Right lobe of liver (tissue), 6 donors: ENCODE results near the gene ADAMTSL5. TPM values are rescaled to one million over a fixed set of nuclear protein-coding genes. Genes with fewer than 3 reads are reported as not detected.

Experiments used
- ATAC-seq, 4 donors: fragments of 200-7000 bp; cut with Tn5 transposase; one replicate each; pipeline ENCODE4 v1.9.1; 2020; ENCODE audit warnings: mild to moderate bottlenecking in 4 of 4, moderate library complexity in 4 of 4
- DNase-seq, 3 donors: peaks; one replicate each; pipeline ENCODE4 v3.0.0-alpha.2; 2020
- H3K27ac ChIP-seq, 3 donors: fragments of 200-600 bp; one replicate each; pipeline ENCODE4 v1.8.0; 2022
- H3K27me3 ChIP-seq, 2 donors: fragments of 200-600 bp; one replicate each; pipeline ENCODE4 v1.8.0; 2022
- H3K36me3 ChIP-seq, 4 donors: fragments of 200-600 bp; sonication (generic) in 1 of 4; one replicate each; pipeline versions ENCODE4 v1.5.1 to v1.8.0; 2017 to 2022; ENCODE audit warnings: control low read depth in 1 of 4
- H3K4me1 ChIP-seq, 4 donors: fragments of 200-600 bp; sonication (generic) in 1 of 4; one replicate each; pipeline versions ENCODE4 v1.5.1 to v1.8.0; 2017 to 2022; ENCODE audit warnings: control low read depth in 1 of 4
- H3K4me3 ChIP-seq, 3 donors: fragments of 200-600 bp; one replicate each; pipeline ENCODE4 v1.8.0; 2022
- H3K9me3 ChIP-seq, 4 donors: fragments of 200-600 bp; sonication (generic) in 1 of 4; one replicate each; pipeline versions ENCODE4 v1.5.1 to v1.8.0; 2017 to 2022; ENCODE audit warnings: control low read depth in 1 of 4
- CTCF ChIP-seq, 4 donors: fragments of 200-600 bp in 3 of 4; fragments of 450-650 bp in 1 of 4; IDR thresholded peaks; one replicate each; pipeline versions ENCODE4 v1.5.1 to v1.8.0; 2016 to 2022; ENCODE audit warnings: antibody characterized with exemption in 4 of 4, mild to moderate bottlenecking in 2 of 4
- POLR2A ChIP-seq: fragments of 450-650 bp; IDR thresholded peaks from one replicate; pipeline ENCODE4 v1.6.1; 2017; ENCODE audit warnings: antibody characterized with exemption, mild to moderate bottlenecking
- whole genome bisulfite sequencing: methylation state at CpG from one replicate; pipeline ENCODE4 v1.1.6; 2018; ENCODE audit warnings: low coverage, low lambda C conversion rate; ENCODE audit not compliant: insufficient coverage; ENCODE audit errors: missing lambda C conversion rate; 5-methylcytosine and 5-hydroxymethylcytosine counted together
- intact Hi-C, 2 donors: fragments of 100-400 bp; cut with DNase I; formaldehyde crosslinking; loops; one replicate each; pipeline versions ENCODE4 v1.11.2 to v1.14.1; 2022
- long read RNA-seq: library from polyadenylated mRNA; unstranded; transcript quantifications from one replicate; pipeline ENCODE4 v2.0.0, GENCODE V29; 2019
- total RNA-seq, 6 experiments: library from RNA; depleted of rRNA in 2 of 6; stranded (reverse); fragments of >200 nt in 2 of 6; fragmentation: NEBNext Ultra II Directional in 3 of 6; extraction: Animal tissue kit (Norgen Biotek cat#: 25700) in 3 of 6; gene quantifications; one replicate each; pipeline versions ENCODE4 v1.1.0 to v1.2.4, GENCODE V29; 2016 to 2023
- donor health status: DM: no; HTN: yes; CAD: no.
- donor health status: DM: no; HTN: no; CAD: no.
- donor health status: DM: no; HTN: no; CAD: no.
- donor health status: DM: no; HTN: yes; CAD: no.
- donor health status: DM: no; HTN: yes; CAD: no.

The ADAMTSL5 gene, protein sequence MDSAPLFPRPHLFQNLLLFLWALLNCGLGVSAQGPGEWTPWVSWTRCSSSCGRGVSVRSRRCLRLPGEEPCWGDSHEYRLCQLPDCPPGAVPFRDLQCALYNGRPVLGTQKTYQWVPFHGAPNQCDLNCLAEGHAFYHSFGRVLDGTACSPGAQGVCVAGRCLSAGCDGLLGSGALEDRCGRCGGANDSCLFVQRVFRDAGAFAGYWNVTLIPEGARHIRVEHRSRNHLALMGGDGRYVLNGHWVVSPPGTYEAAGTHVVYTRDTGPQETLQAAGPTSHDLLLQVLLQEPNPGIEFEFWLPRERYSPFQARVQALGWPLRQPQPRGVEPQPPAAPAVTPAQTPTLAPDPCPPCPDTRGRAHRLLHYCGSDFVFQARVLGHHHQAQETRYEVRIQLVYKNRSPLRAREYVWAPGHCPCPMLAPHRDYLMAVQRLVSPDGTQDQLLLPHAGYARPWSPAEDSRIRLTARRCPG
- 1 to 10 TPM; 1.8 to 6.9 (median 4.5) TPM for total RNA-seq
- long read RNA-seq, result 0 reads

DNA sequence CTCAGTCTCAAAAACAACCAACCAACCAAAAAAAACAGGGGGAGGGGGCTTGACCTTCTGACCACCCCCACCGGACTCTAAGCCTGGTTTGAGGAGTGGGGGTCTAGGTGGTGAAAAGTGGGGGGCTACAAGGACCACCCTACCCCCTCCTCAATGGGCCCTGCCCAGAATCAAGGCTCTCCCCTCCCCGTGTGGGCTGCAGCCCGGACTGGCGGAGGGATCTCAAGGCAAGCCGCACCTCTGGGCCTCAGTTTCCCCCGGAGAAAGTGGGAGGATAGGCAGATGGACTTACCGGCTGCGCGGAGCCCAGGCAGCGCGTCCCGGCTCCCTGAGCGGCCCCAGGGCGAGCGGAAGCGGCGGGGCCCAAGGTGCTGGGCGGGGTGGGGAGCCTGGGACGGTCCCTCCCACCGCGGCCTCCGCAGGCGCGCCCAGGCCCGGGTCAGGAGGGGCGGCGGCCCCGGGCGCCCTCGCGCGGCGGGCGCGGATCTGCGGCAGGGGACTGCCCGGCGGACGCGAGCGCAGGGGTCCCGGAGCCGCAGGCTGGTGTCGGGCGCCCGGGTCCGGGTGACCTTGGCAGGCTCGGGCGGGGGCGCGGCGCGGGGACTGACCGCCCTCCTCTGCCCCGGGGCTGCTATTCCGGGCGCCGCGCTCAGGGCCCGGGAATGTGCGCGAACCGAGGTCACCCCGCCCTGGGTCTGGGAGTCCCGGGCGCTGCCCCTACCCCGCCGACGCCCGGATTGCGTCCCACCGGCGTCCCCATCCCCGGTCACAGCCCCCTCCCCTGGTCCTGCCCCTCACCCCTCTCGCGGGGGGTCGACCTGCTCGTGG is at the start of gene ADAMTSL5:
ADAMTSL5 (minus strand) TSS at position 349 of the 828 bp plus-strand sequence. CDS start 2,076 bp downstream, outside the sequence.
- H3K9me3 ChIP-seq, result no peaks in the 10 kb centered on the region
- peak within 1 kb of the TSS; percentile 38 to 57 (median 46) for H3K4me3 ChIP-seq
- 8% methylated on average over 12 of the region's 78 CpGs for WGBS
- H3K4me1 ChIP-seq, result peaks cover 0 to 7% (median 0%) of the 10 kb centered on the region in 4 donors
- H3K36me3 ChIP-seq, result no peaks in the 10 kb centered on the region
- ATAC-seq, result peak; percentile 46 to 71 (median 64)
- intact Hi-C loops, result loop anchor here (10.0 kb wide), 2 partner anchors 58 to 68 kb away; partner anchors contain the start of gene APC2 (in 1 of the 2)
- H3K27me3 ChIP-seq, result no peaks in the 10 kb centered on the region
- TF ChIP-seq CTCF (IDR thresholded peaks at IDR 0.05), result peak in 3 of 4 donors; percentile 4 to 32 (median 27)
- TF ChIP-seq POLR2A, result peak; percentile 63
- H3K27ac ChIP-seq, result no peak within 1 kb of the TSS
- DNase-seq, result peak in 2 of 3 donors; percentile 54 to 76

- TF ChIP-seq CTCF (IDR thresholded peaks at IDR 0.05), result no peak
- TF ChIP-seq POLR2A, result no peak
These were observed 48.5 kb upstream of the ADAMTSL5 start for GRCh38 chr19:1561236-1561842.

GRCh38 chr19:1560286-1560882 is 47.6 kb upstream of the ADAMTSL5 start:
- TF ChIP-seq CTCF (IDR thresholded peaks at IDR 0.05), result no peak
- no peak for TF ChIP-seq POLR2A

More at GRCh38 chr19:1561236-1561842, 48.5 kb upstream of the ADAMTSL5 start:
- DNase-seq (no peak), ATAC-seq (no peak)
- no peaks in the 10 kb centered on the region for H3K9me3 ChIP-seq
- no peak overlapping the region for H3K27ac ChIP-seq
- H3K4me1 ChIP-seq, result no peaks in the 10 kb centered on the region
- intact Hi-C loops, result no loop called here
- H3K36me3 ChIP-seq, result no peaks in the 10 kb centered on the region
- H3K4me3 ChIP-seq, result no peak overlapping the region
- no peaks in the 10 kb centered on the region for H3K27me3 ChIP-seq
- 88% methylated on average over 3 of the region's 17 CpGs for WGBS

GRCh38 chr19:1558552-1558951 is 45.7 kb upstream of the ADAMTSL5 start:
- ATAC-seq (no peak), DNase-seq (no peak)
- no peak overlapping the region for H3K27ac ChIP-seq
- TF ChIP-seq CTCF (IDR thresholded peaks at IDR 0.05) (no peak), POLR2A (no peak)
- H3K4me3 ChIP-seq, result no peak overlapping the region
- H3K27me3 ChIP-seq, result no peaks in the 10 kb centered on the region
- H3K9me3 ChIP-seq, result no peaks in the 10 kb centered on the region
- no peaks in the 10 kb centered on the region for H3K36me3 ChIP-seq
- WGBS, result 78% methylated on average over 3 of the region's 12 CpGs
- intact Hi-C loops, result loop anchor here (10.0 kb wide), 2 partner anchors 116 to 226 kb away; no protein-coding TSS in a partner anchor
- no peaks in the 10 kb centered on the region for H3K4me1 ChIP-seq

More at GRCh38 chr19:1560286-1560882, 47.6 kb upstream of the ADAMTSL5 start:
- DNase-seq (no peak), ATAC-seq (no peak)
- intact Hi-C loops, result no loop called here
- Histone ChIP-seq H3K9me3 (no peaks in the 10 kb centered on the region), H3K36me3 (no peaks in the 10 kb centered on the region), H3K27ac (no peak overlapping the region), H3K4me1 (no peaks in the 10 kb centered on the region), H3K27me3 (no peaks in the 10 kb centered on the region), H3K4me3 (no peak overlapping the region)
- whole genome bisulfite sequencing, result no CpG with 5 or more reads among the region's 25 CpGs
